Activated CD8-positive, alpha-beta T cell treated with anti-CD3 and anti-CD28 coated beads for 36 hours (primary cell): ENCODE data around the gene SOCS3. TPM values are rescaled to one million over a fixed set of nuclear protein-coding genes. Genes with fewer than 3 reads are reported as not detected.
A peak's percentile ranks its signal among the peaks of the same experiment; 100 is the strongest.

Source experiments
- ATAC-seq: fragments of 200-7000 bp; cut with Tn5 transposase; one replicate; pipeline ENCODE4 v1.10.0; 2021; ENCODE audit warnings: mild to moderate bottlenecking, moderate library complexity
- CTCF ChIA-PET: fragments of 350-600 bp; sonication (Branson Sonifier 250); formaldehyde crosslinking; loops from one replicate; lab custom pipeline; 2021; ENCODE audit warnings: antibody characterized with exemption; lab: Charles Lee
- POLR2A ChIA-PET: fragments of 350-600 bp; sonication (Branson Sonifier 250); formaldehyde crosslinking; loops from one replicate; lab custom pipeline; 2021; ENCODE audit warnings: antibody characterized with exemption; lab: Charles Lee
- DNase-seq: peaks from one replicate; pipeline ENCODE4 v3.0.0-alpha.2; 2020
- H3K27ac Mint-ChIP-seq: one replicate; pipeline ENCODE4 v1.8.0; 2021; ENCODE audit warnings: mild to moderate bottlenecking, mixed read lengths
- H3K27me3 Mint-ChIP-seq: one replicate; pipeline ENCODE4 v1.8.0; 2021; ENCODE audit warnings: mixed read lengths
- H3K36me3 Mint-ChIP-seq: one replicate; pipeline ENCODE4 v1.8.0; 2021; ENCODE audit warnings: low read depth, mixed read lengths
- H3K4me1 Mint-ChIP-seq: one replicate; pipeline ENCODE4 v1.8.0; 2021; ENCODE audit warnings: low read depth, mixed read lengths
- H3K4me3 Mint-ChIP-seq: one replicate; pipeline ENCODE4 v1.8.0; 2021; ENCODE audit warnings: mild to moderate bottlenecking, moderate library complexity, mixed read lengths
- H3K9me3 Mint-ChIP-seq: one replicate; pipeline ENCODE4 v1.8.0; 2021; ENCODE audit warnings: mixed read lengths
- CTCF ChIP-seq: fragments of 200-600 bp; IDR thresholded peaks from one replicate; pipeline ENCODE4 v1.8.0; 2022; ENCODE audit warnings: antibody characterized with exemption, mild to moderate bottlenecking
- intact Hi-C: fragments of 100-400 bp; cut with micrococcal nuclease; formaldehyde crosslinking; loops from one replicate; pipeline ENCODE4 v1.10.0; 2022
- total RNA-seq, 2 experiments: library from RNA; stranded (reverse); gene quantifications; one replicate each; pipeline ENCODE4 v1.2.3, GENCODE V29; 2021

SOCS3 gene
- total RNA-seq, 2 experiments from 2014 or later = 48.6 to 49.1 TPM

GRCh38 chr17:78367193-78367592 is 7.3 kb upstream of the SOCS3 start:
- Mint-ChIP-seq H3K27me3 (peaks cover 14% of the 10 kb centered on the region), H3K4me1 (peaks cover 15% of the 10 kb centered on the region), H3K4me3 (no peak overlapping the region), H3K27ac (no peak overlapping the region), H3K9me3 (no peaks in the 10 kb centered on the region), H3K36me3 (no peaks in the 10 kb centered on the region)
- DNase-seq (no peak), ATAC-seq (no peak)
- intact Hi-C loops = no loop called here
- POLR2A ChIA-PET = interaction anchor here (1.2 kb wide), 1 partner anchor 36 kb away, joined by 3 read pairs; no protein-coding TSS in a partner anchor
- TF ChIP-seq CTCF = no peak
- CTCF ChIA-PET = no interaction called here

GRCh38 chr17:78366109-78366848 is 6.4 kb upstream of the SOCS3 start:
- peaks cover 15% of the 10 kb centered on the region for H3K4me1 Mint-ChIP-seq
- POLR2A ChIA-PET = no interaction called here
- TF ChIP-seq CTCF = no peak
- no peak overlapping the region for H3K27ac Mint-ChIP-seq
- CTCF ChIA-PET = interaction anchor here (1.1 to 6.6 kb wide), 3 partner anchors 50 to 76 kb away, joined by 3 to 99 read pairs (median 3); no protein-coding TSS in a partner anchor
- no peak overlapping the region for H3K4me3 Mint-ChIP-seq
- no peaks in the 10 kb centered on the region for H3K9me3 Mint-ChIP-seq
- H3K27me3 Mint-ChIP-seq = peaks cover 14% of the 10 kb centered on the region
- no peaks in the 10 kb centered on the region for H3K36me3 Mint-ChIP-seq
- DNase-seq = no peak
- intact Hi-C loops = no loop called here
- no peak for ATAC-seq

GRCh38 chr17:78365561-78366108 is 5.8 kb upstream of the SOCS3 start:
- Mint-ChIP-seq H3K4me1 (peaks cover 22% of the 10 kb centered on the region), H3K36me3 (no peaks in the 10 kb centered on the region), H3K27ac (no peak overlapping the region), H3K4me3 (no peak overlapping the region), H3K27me3 (peaks cover 14% of the 10 kb centered on the region), H3K9me3 (no peaks in the 10 kb centered on the region)
- CTCF ChIA-PET = interaction anchor here (0.6 to 6.6 kb wide), 7 partner anchors 18 to 309 kb away, joined by 3 to 99 read pairs (median 3); no protein-coding TSS in a partner anchor
- intact Hi-C loops = no loop called here
- POLR2A ChIA-PET = interaction anchor here (1.6 kb wide), 1 partner anchor 26 kb away, joined by 6 read pairs; no protein-coding TSS in a partner anchor
- no peak for TF ChIP-seq CTCF
- ATAC-seq (no peak), DNase-seq (no peak)

- peak; percentile 72 for DNase-seq
- Mint-ChIP-seq H3K9me3 (no peaks in the 10 kb centered on the region), H3K27me3 (peaks cover 14% of the 10 kb centered on the region), H3K27ac (no peak overlapping the region), H3K4me1 (peaks cover 22% of the 10 kb centered on the region), H3K4me3 (no peak overlapping the region), H3K36me3 (peaks cover under 1% of the 10 kb centered on the region)
- no peak for ATAC-seq
- ChIA-PET CTCF (interaction anchor here (1.1 to 6.6 kb wide), 9 partner anchors 10 to 113 kb away, joined by 3 to 99 read pairs (median 4); no protein-coding TSS in a partner anchor), POLR2A (interaction anchor here (0.8 to 1.6 kb wide), 4 partner anchors 8 to 53 kb away, joined by 3 to 6 read pairs (median 4); no protein-coding TSS in a partner anchor)
- TF ChIP-seq CTCF = no peak
- intact Hi-C loops = loop anchor here (5.0 kb wide), 1 partner anchor 58 kb away; no protein-coding TSS in a partner anchor
Measured at GRCh38 chr17:78364436-78365281, 4.8 kb upstream of the SOCS3 start.
